ENCODE measurements around the gene OLFM2. TPM values are rescaled to one million over a fixed set of nuclear protein-coding genes. Genes with fewer than 3 reads are reported as not detected.

The OLFM2 gene
- total RNA-seq, 4 donors from 2014 or later: 4.6 to 114 (median 24.8) TPM; not detected in 1

DNA sequence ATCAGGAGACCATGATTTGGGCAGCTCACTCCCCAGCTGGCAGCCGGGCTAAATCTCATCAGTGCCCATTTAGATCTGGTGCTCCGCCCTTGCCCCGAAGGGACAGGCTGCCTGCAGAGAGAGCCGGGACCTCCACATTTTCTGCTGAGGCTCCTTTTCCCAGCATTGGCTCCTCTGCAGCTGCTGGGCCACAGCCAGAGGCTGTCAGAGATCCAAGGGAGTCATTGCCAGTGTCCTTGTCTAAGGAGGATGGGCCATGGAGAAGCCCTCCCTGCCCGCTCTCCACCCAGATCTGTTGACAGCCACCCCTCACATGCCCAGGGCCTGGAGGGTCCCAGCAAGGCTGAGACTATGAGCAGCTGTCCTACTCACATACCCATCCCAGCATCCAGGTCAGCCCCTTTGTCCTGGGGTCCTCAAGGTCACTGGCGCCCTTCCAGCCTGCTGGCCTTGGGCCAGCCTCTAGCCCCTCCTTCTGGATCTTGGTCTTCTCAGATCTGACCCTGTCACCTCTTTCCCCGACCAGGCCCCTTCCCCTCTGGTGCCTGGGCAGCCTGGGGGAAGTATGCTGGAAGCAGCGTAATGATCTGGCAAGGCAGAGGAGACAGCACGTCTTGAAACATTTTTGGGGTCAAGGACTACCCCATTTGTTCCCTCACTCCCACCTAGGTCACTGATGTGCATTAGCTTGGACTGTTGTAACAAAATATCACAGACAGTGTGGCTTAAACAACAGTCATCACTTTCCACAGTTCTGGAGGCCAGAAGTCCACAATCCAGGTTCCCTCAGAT, 93.3 kb downstream of the OLFM2 start:
- intact Hi-C loops (cut with DNase I; ENCODE audit: low total_unique reads): no loop called here
- DNase-seq: no peak
- TF ChIP-seq POLR2A (IDR thresholded peaks at IDR 0.05): no peak
- TF ChIP-seq, protein P1, sequence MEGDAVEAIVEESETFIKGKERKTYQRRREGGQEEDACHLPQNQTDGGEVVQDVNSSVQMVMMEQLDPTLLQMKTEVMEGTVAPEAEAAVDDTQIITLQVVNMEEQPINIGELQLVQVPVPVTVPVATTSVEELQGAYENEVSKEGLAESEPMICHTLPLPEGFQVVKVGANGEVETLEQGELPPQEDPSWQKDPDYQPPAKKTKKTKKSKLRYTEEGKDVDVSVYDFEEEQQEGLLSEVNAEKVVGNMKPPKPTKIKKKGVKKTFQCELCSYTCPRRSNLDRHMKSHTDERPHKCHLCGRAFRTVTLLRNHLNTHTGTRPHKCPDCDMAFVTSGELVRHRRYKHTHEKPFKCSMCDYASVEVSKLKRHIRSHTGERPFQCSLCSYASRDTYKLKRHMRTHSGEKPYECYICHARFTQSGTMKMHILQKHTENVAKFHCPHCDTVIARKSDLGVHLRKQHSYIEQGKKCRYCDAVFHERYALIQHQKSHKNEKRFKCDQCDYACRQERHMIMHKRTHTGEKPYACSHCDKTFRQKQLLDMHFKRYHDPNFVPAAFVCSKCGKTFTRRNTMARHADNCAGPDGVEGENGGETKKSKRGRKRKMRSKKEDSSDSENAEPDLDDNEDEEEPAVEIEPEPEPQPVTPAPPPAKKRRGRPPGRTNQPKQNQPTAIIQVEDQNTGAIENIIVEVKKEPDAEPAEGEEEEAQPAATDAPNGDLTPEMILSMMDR (IDR thresholded peaks at IDR 0.05): no peak
- Histone ChIP-seq H3K27me3 (no peaks in the 10 kb centered on the region), H3K36me3 (no peaks in the 10 kb centered on the region), H3K4me3 (no peak overlapping the region), H3K27ac (no peak overlapping the region), H3K4me1 (no peaks in the 10 kb centered on the region), H3K9me3 (no peaks in the 10 kb centered on the region)

DNA sequence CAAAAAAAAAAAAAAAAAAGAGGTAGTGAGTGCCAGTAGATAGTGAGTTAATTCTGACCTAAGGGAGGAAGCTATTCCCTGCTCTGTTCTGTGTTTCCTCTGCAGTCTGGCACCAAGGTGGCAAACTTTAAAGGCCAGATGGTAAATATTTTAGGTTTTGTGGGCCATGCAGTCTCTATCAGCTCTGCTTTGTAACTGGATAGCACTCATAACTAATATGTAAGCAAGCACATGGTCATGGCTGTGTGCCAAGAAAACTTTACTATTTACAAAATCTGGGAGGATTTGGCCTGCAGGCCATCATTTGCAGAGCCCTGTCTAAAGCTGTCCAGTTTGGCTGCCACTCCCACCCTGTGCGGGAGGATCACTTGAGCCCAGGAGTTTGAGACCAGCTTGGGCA, 96.9 kb downstream of the OLFM2 start:
- Histone ChIP-seq H3K4me1 (peaks cover 0 to 6% of the 10 kb centered on the region in 2 donors), H3K4me3 (no peak overlapping the region), H3K27me3 (no peaks in the 10 kb centered on the region), H3K36me3 (no peaks in the 10 kb centered on the region), H3K27ac (no peak overlapping the region), H3K9me3 (no peaks in the 10 kb centered on the region)
- no peak for TF ChIP-seq POLR2A (IDR thresholded peaks at IDR 0.05)
- TF ChIP-seq, protein P1 (IDR thresholded peaks at IDR 0.05): no peak
- intact Hi-C loops (cut with DNase I; ENCODE audit: low total_unique reads): no loop called here
- no peak for DNase-seq

DNA sequence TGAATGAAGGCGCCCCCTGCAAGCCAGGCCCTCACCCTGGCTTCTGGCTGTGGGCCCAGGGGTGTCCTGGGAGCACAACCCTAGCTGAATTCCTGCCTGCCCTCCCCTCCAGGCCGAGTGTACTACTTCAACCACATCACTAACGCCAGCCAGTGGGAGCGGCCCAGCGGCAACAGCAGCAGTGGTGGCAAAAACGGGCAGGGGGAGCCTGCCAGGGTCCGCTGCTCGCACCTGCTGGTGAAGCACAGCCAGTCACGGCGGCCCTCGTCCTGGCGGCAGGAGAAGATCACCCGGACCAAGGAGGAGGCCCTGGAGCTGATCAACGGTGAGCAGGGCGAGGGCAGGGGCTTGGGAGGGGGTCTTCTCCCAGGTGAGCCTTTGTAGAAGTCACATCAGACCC, 98.0 kb downstream of the OLFM2 start:
- no peak overlapping the region for H3K27ac ChIP-seq
- H3K9me3 ChIP-seq: no peaks in the 10 kb centered on the region
- H3K4me3 ChIP-seq: no peak overlapping the region
- H3K36me3 ChIP-seq: no peaks in the 10 kb centered on the region
- DNase-seq: no peak
- TF ChIP-seq, protein P1 (IDR thresholded peaks at IDR 0.05): no peak
- H3K27me3 ChIP-seq: no peaks in the 10 kb centered on the region
- intact Hi-C loops (cut with DNase I; ENCODE audit: low total_unique reads): no loop called here
- H3K4me1 ChIP-seq: peaks cover 0 to 6% of the 10 kb centered on the region in 2 donors

DNA sequence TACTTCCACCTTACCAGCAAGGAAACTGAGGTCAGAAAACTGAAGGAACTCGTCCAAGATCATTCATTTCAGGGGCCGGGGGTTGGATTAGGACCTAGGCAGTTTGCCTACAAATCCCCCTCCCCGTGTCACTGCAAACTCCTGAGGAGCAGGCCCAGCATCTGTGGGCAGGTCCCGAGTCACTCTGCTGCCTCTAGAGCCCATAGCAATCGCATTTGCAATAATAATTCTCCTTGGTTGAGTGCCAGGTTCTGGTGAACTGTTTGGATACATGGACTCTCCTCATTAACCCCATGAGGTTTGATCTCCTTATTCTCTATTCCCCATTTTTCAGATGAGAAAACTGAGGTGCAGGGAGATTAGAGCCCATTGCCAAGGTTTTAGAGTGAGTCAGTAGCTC, 100.3 kb downstream of the OLFM2 start:
- Histone ChIP-seq H3K4me1 (peaks cover 0 to 6% of the 10 kb centered on the region in 2 donors), H3K27me3 (no peaks in the 10 kb centered on the region), H3K9me3 (no peaks in the 10 kb centered on the region), H3K4me3 (peak overlapping the region; percentile 79 to 97), H3K36me3 (no peaks in the 10 kb centered on the region), H3K27ac (no peak overlapping the region)
- no peak for TF ChIP-seq POLR2A (IDR thresholded peaks at IDR 0.05)
- TF ChIP-seq, protein P1 (IDR thresholded peaks at IDR 0.05): no peak
- no peak for DNase-seq
- intact Hi-C loops (cut with DNase I; ENCODE audit: low total_unique reads): no loop called here

DNA sequence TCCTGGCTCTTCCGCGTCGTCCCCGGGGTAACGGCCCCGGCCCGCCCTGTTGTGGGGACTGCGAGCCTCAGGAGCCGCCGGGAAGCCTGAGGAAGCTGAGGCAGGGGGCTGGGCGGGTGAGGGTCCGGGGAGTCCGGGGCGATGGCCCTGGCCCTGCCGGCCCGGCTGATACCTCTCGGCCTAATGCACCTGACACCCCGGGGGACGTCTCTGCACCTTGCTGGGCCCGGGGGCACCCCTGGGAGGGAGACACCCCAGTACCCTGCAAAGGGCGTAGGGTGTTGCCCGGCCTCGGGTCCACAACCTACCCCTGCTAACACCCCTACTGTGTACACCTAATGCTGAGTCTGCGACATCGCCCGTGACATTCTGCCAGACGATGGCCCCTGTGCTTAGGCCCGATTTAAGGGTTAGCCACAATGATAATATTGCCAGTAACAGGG, 100.8 kb downstream of the OLFM2 start:
- TF ChIP-seq POLR2A (IDR thresholded peaks at IDR 0.05): no peak
- TF ChIP-seq, protein P1 (IDR thresholded peaks at IDR 0.05): no peak
- intact Hi-C loops (cut with DNase I; ENCODE audit: low total_unique reads): no loop called here
- Histone ChIP-seq H3K4me3 (peak overlapping the region; percentile 79 to 97), H3K27ac (peak overlapping the region; percentile 51 to 81), H3K9me3 (no peaks in the 10 kb centered on the region), H3K4me1 (peaks cover 0 to 6% of the 10 kb centered on the region in 2 donors), H3K27me3 (no peaks in the 10 kb centered on the region), H3K36me3 (no peaks in the 10 kb centered on the region)
- DNase-seq: no peak
